Type B pancreatic cell (in vitro differentiated cells): Measurements from ENCODE around the gene CYP19A1. TPM values are rescaled to one million over a fixed set of nuclear protein-coding genes. Genes with fewer than 3 reads are reported as not detected.

Experiments
- DNase-seq: peaks from one replicate; pipeline ENCODE4 v3.0.0; 2021; ENCODE audit warnings: mixed read lengths; ENCODE audit not compliant: unreplicated experiment; ENCODE audit errors: extremely low spot score
- H3K27ac Mint-ChIP-seq: 2 replicates; pipeline ENCODE4 v1.8.0; 2021; ENCODE audit warnings: mild to moderate bottlenecking, mixed read lengths
- H3K27me3 Mint-ChIP-seq: 2 replicates; pipeline ENCODE4 v1.8.0; 2021; ENCODE audit warnings: mixed read lengths
- H3K36me3 Mint-ChIP-seq: 2 replicates; pipeline ENCODE4 v1.8.0; 2021; ENCODE audit warnings: mixed read lengths
- H3K4me1 Mint-ChIP-seq: one replicate; pipeline ENCODE4 v1.8.0; 2021; ENCODE audit warnings: mixed read lengths; ENCODE audit not compliant: unreplicated experiment
- H3K4me3 Mint-ChIP-seq: 2 replicates; pipeline ENCODE4 v1.8.0; 2021; ENCODE audit warnings: mild to moderate bottlenecking, mixed read lengths
- H3K9me3 Mint-ChIP-seq: 2 replicates; pipeline ENCODE4 v1.8.0; 2021; ENCODE audit warnings: mixed read lengths
- microRNA-seq: library from miRNA; unstranded; fragments of <30 nt; microRNA quantifications from one replicate; pipeline ENCODE4, GENCODE V29; 2020
- total RNA-seq: library from RNA; stranded (reverse); gene quantifications from 2 replicates; pipeline ENCODE4 v1.2.1, GENCODE V29; 2021; ENCODE audit warnings: low replicate concordance
- TF ChIP-seq, protein P1 (sequence below): fragments of 200-600 bp; sonication (generic); conservative IDR thresholded peaks from 2 replicates; pipeline ENCODE4 v1.5.0; 2021; ENCODE audit warnings: antibody characterized with exemption, mild to moderate bottlenecking

The CYP19A1 gene
- total RNA-seq, 1 donor from 2014 or later, result 1.3 TPM

DNA sequence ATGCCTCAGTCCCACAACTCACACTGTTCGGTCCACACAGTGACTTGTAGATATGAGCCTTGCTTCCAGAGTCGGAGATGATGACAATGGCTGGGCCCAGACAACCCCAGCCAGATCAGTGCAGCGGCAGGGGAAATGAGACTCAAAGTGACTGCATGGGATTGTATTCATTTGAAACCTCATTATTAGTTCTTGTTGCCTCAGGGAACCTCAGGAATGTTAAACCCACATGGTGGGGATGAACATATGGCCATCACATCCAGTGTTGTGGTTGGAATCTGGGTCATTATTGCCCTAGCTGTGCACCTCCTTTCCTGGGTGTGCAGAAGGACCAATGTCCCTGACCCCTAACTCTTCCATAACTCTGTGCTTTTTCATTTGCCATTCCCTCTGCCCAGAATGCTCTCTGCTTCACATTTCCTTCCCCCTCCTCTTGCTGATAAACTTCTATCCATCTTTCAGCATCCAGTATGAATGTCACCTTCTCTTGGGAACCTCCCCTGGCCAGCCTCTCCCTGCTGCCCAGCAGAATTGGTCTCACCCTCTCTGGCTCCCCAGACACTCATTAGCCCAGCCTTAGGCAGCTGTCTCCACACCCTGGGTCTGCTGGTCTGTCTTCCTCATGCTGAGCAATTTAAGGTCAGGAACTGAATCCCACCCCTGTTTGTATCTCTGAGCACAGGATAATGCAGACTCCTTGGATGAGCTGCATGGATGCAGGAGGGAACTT is 176.7 kb downstream of the CYP19A1 start:
- no peak overlapping the region for H3K4me3 Mint-ChIP-seq
- TF ChIP-seq, protein P1, sequence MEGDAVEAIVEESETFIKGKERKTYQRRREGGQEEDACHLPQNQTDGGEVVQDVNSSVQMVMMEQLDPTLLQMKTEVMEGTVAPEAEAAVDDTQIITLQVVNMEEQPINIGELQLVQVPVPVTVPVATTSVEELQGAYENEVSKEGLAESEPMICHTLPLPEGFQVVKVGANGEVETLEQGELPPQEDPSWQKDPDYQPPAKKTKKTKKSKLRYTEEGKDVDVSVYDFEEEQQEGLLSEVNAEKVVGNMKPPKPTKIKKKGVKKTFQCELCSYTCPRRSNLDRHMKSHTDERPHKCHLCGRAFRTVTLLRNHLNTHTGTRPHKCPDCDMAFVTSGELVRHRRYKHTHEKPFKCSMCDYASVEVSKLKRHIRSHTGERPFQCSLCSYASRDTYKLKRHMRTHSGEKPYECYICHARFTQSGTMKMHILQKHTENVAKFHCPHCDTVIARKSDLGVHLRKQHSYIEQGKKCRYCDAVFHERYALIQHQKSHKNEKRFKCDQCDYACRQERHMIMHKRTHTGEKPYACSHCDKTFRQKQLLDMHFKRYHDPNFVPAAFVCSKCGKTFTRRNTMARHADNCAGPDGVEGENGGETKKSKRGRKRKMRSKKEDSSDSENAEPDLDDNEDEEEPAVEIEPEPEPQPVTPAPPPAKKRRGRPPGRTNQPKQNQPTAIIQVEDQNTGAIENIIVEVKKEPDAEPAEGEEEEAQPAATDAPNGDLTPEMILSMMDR, result no peak
- H3K4me1 Mint-ChIP-seq, result no peaks in the 10 kb centered on the region
- peaks cover 31% of the 10 kb centered on the region for H3K27me3 Mint-ChIP-seq
- no peak overlapping the region for H3K27ac Mint-ChIP-seq
- H3K9me3 Mint-ChIP-seq, result no peaks in the 10 kb centered on the region
- H3K36me3 Mint-ChIP-seq, result no peaks in the 10 kb centered on the region
- DNase-seq, result no peak

DNA sequence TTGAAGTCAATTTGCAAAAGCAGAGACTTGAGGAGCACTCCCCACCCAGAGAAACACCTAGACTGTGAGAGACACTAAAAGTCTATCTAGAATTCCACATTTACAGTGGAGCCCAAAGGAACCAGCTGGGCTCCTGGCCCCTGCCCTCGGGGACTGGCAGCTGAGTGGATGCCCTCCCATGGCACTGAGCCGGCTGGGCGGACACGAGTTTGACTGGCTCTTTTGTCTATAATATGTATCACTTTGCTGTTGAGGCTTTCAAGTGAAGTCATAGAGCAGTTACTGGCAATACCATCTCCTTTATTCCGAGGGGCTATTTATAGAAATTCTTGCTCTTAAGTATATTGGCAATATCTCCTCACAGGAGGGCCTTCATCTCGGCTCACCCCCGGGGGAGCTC is 177.9 kb downstream of the CYP19A1 start:
- Mint-ChIP-seq H3K4me1 (no peaks in the 10 kb centered on the region), H3K9me3 (no peaks in the 10 kb centered on the region), H3K27me3 (peaks cover 34% of the 10 kb centered on the region), H3K27ac (no peak overlapping the region), H3K4me3 (no peak overlapping the region), H3K36me3 (no peaks in the 10 kb centered on the region)
- TF ChIP-seq, protein P1, result no peak
- DNase-seq, result no peak

Small RNAs within 50 kb of the gene (microRNA-seq; reads per million reads assigned to microRNA genes)
- gene MIR4713 (not detected), gene MIR7973-1 (not detected), gene MIR7973-2 (not detected)

Other genes with a start within 250 kb of the CYP19A1 start
- gene TNFAIP8L3, start 243.7 kb downstream of the CYP19A1 start, total RNA-seq, result 8.2 and 16.9 TPM in 2 replicates
- gene GLDN, start 3.1 kb upstream of the CYP19A1 start, total RNA-seq, result 0.52 and 0.68 TPM in 2 replicates